OCI-LY7 (cell line): ENCODE measurements around the gene MPRIP.

Experiments
- EZH2phosphoT487 ChIP-seq: fragments of 200-600 bp; sonication (generic); IDR thresholded peaks from 2 replicates; pipeline ENCODE4 v1.6.1; 2018; ENCODE audit warnings: low read depth, borderline replicate concordance, mild to moderate bottlenecking, mixed run types, antibody characterized with exemption, low read length, moderate library complexity, mixed read lengths
- TF ChIP-seq, protein P1 (sequence below): fragments of 200-600 bp; sonication (generic); conservative IDR thresholded peaks from 2 replicates; pipeline ENCODE4 v1.5.1; 2014; ENCODE audit warnings: mild to moderate bottlenecking, antibody characterized with exemption, low read length, moderate library complexity, mixed read lengths

GRCh38 chr17:17205368-17206123, 163.3 kb downstream of the MPRIP start:
- no peak for TF ChIP-seq EZH2phosphoT487
- TF ChIP-seq, protein P1, sequence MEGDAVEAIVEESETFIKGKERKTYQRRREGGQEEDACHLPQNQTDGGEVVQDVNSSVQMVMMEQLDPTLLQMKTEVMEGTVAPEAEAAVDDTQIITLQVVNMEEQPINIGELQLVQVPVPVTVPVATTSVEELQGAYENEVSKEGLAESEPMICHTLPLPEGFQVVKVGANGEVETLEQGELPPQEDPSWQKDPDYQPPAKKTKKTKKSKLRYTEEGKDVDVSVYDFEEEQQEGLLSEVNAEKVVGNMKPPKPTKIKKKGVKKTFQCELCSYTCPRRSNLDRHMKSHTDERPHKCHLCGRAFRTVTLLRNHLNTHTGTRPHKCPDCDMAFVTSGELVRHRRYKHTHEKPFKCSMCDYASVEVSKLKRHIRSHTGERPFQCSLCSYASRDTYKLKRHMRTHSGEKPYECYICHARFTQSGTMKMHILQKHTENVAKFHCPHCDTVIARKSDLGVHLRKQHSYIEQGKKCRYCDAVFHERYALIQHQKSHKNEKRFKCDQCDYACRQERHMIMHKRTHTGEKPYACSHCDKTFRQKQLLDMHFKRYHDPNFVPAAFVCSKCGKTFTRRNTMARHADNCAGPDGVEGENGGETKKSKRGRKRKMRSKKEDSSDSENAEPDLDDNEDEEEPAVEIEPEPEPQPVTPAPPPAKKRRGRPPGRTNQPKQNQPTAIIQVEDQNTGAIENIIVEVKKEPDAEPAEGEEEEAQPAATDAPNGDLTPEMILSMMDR = no peak
